ENCODE data around the gene C4orf51. TPM values are rescaled to one million over a fixed set of nuclear protein-coding genes. Genes with fewer than 3 reads are reported as not detected.
"Not testable (repeated sequence)": the region's sequence is repeated elsewhere in the genome, so short reads cannot be mapped to it uniquely, and the experiment has no call there.

The C4orf51 gene
- total RNA-seq: not detected in 2 replicates

GRCh38 chr4:145679991-145680455, at the start of gene C4orf51:
TSS of gene C4orf51 (plus strand) at chr4:145680146. CDS start at chr4:145680204, 58 bp downstream.
- intact Hi-C loops (cut with micrococcal nuclease): no loop called here

- intact Hi-C loops (cut with micrococcal nuclease): no loop called here
These were observed 44.8 kb upstream of the C4orf51 start for GRCh38 chr4:145635117-145635516.

GRCh38 chr4:145635630-145636029, 44.3 kb upstream of the C4orf51 start:
- intact Hi-C loops (cut with micrococcal nuclease): no loop called here

GRCh38 chr4:145639186-145639698, 40.7 kb upstream of the C4orf51 start:
- intact Hi-C loops (cut with micrococcal nuclease): no loop called here

DNA sequence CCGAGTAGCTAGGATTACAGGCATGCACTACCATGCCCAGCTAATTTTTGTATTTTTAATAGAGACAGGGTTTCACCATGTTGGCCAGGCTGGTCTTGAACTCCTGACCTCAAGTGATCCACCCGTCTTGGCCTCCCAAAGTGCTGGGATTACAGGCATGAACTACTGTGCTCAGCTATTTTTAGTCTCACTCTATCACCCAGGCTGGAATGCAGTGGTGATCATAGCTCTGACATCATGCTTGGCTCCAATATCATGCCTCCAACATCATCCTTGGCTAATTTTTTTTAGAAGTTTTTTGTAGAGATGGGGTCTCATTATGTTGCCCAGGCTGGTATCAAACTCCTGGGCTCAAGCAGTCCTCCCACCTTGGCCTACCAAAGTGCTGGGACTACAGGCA, 39.7 kb upstream of the C4orf51 start:
- intact Hi-C loops (cut with micrococcal nuclease): not testable (repeated sequence)

DNA sequence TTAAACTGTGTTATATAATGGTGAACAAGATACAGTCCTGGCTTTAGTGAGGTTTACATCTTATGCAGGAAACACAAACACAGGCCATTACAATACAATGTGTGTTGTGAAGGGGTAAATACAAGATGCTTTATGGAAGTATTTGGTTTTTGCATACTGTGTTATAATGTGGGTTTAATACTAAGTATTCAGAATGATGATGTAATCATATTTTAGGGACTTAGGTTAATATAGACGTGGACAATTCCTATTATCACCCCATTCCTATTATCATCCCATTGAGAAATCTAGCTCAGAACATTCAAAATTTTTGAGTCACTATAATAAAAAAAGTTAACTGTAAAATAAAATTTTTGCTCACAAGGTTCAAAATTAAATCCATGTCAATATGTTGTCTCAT, 36.7 kb upstream of the C4orf51 start:
- intact Hi-C loops (cut with micrococcal nuclease): no loop called here

GRCh38 chr4:145644699-145645098, 35.2 kb upstream of the C4orf51 start:
- intact Hi-C loops (cut with micrococcal nuclease): no loop called here

- intact Hi-C loops (cut with micrococcal nuclease): no loop called here
These were observed 23.8 kb upstream of the C4orf51 start for GRCh38 chr4:145656156-145656555.

GRCh38 chr4:145660064-145660463, 19.9 kb upstream of the C4orf51 start:
- intact Hi-C loops (cut with micrococcal nuclease): no loop called here

GRCh38 chr4:145663194-145663593, 16.8 kb upstream of the C4orf51 start:
- intact Hi-C loops (cut with micrococcal nuclease): no loop called here

GRCh38 chr4:145665773-145666172, 14.2 kb upstream of the C4orf51 start:
- intact Hi-C loops (cut with micrococcal nuclease): no loop called here

GRCh38 chr4:145670422-145670821, 9.5 kb upstream of the C4orf51 start:
- intact Hi-C loops (cut with micrococcal nuclease): no loop called here

DNA sequence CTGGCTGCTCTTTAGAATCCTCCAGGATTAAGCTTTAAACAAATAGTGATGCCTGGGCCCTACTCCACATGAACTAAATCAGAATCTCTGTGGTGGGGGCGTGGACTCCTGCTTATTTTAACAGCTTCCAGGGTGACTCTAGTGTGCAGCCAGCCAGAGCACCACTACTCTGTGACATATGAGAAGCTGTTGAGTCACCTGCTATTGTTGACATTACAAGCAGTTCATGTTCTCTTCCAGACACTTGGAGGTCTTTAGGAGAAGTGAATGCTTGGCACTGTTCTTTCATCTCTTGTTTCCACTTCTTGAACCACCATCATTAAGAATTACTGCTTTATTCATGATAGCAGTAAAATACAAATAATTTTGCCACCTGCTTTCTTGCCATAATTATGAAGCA, 426 bp upstream of the C4orf51 start:
- intact Hi-C loops (cut with micrococcal nuclease): no loop called here

DNA sequence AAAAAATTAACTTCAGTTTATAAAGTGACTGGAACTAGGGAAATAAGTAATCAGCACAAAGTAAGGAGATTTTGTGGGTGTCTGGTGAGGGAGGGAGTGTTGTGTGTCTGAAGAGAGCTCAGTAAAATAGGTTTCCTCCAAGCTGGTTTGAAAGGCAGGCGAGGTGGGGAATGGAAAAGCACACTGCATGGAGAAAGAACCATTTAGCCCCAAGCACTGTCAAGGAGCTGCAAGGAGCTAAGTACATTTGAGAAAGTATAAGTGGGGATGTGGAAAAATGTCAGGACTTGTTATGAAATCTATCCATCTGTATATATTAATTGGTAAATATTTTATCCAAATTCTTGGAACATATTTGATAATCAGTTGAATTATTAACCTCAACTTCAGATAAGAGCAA, 956 bp downstream of the C4orf51 start:
- intact Hi-C loops (cut with micrococcal nuclease): no loop called here

GRCh38 chr4:145681518-145681917, 1.6 kb downstream of the C4orf51 start:
- intact Hi-C loops (cut with micrococcal nuclease): no loop called here

DNA sequence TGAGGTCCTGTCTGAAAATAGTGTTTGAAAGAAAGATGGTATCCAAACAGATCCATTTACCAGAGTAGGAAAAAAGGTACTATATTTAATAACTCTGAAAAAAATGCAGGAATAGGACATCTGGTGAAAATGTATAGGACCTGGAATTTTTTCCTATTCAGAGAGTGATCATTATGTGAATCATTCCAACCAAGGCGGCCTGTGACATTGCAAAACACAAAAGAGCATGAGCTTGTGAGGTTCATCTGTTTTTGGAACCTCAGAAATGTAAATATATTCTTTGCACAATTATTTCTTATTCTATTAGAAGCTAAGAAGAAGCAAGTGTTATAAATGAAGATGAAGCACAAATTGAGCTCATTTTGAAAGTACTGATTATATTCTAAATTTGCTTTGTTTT, 2.0 kb downstream of the C4orf51 start:
- intact Hi-C loops (cut with micrococcal nuclease): no loop called here

GRCh38 chr4:145686991-145687390, 7.0 kb downstream of the C4orf51 start:
- intact Hi-C loops (cut with micrococcal nuclease): no loop called here

GRCh38 chr4:145690610-145691009, 10.7 kb downstream of the C4orf51 start:
- intact Hi-C loops (cut with micrococcal nuclease): no loop called here

DNA sequence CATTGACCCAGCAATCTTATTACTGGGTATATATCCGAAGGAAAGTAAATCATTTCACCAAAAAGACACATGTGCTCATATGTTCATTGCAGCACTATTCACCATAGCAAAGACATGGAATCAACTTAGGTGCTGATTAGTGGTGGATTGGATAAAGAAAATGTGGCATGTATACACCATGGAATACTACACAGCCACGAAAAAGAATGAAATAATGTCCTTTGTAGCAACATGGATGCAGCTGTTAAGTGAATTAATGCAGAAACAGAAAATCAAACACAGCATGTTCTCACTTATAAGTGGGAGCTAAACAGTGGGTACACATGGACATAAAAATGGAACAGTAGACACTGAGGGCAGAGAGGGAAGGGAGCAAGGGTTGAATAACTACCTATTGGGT, 11.5 kb downstream of the C4orf51 start:
- intact Hi-C loops (cut with micrococcal nuclease): not testable (repeated sequence)

DNA sequence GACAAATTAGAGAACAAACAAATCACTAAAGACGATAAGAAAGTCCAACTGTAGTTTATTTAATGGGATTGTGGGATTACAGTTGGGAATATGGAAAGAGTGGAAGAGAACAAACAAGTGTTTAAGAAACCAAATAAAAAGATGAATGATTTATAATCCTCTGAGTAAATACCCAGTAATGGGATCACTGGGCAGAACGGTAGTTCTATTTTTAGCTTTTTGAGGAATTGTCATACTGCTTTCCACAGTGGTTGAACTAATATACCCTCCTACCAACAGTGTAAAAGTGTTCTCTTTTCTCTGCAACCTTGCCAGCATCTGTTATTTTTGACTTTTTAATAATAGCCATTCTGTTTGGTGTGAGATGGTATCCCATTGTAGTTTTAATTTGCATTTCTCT, 15.0 kb downstream of the C4orf51 start:
- intact Hi-C loops (cut with micrococcal nuclease): no loop called here

GRCh38 chr4:145697332-145697731, 17.4 kb downstream of the C4orf51 start:
- intact Hi-C loops (cut with micrococcal nuclease): no loop called here

- intact Hi-C loops (cut with micrococcal nuclease): no loop called here
These were observed 18.6 kb downstream of the C4orf51 start for GRCh38 chr4:145698507-145698906.

- intact Hi-C loops (cut with micrococcal nuclease): no loop called here
These were observed 24.0 kb downstream of the C4orf51 start for GRCh38 chr4:145703850-145704497.
